HG02588 (cell line): ENCODE measurements around the gene SLC35C1.

Experiments used
- ATAC-seq: cut with Tn5 transposase; IDR thresholded peaks from one replicate; pipeline ENCODE4 v1.9.1; 2021; ENCODE audit warnings: mild to moderate bottlenecking, moderate library complexity; ENCODE audit not compliant: unreplicated experiment

The SLC35C1 gene

GRCh38 chr11:45804761-45805304 lies at the start of gene SLC35C1:
SLC35C1 (plus strand) TSS chr11:45805149; CDS start chr11:45805802, 653 bp downstream.
- peak; percentile 92 for ATAC-seq

- ATAC-seq = no peak
Measured at GRCh38 chr11:45755281-45755859, 49.6 kb upstream of the SLC35C1 start.

- ATAC-seq = no peak
Measured at GRCh38 chr11:45756384-45757010, 48.5 kb upstream of the SLC35C1 start.

- no peak for ATAC-seq
Measured at GRCh38 chr11:45757672-45758071, 47.3 kb upstream of the SLC35C1 start.

- ATAC-seq = peak; percentile 46
Measured at GRCh38 chr11:45761659-45762058, 43.3 kb upstream of the SLC35C1 start.

- no peak for ATAC-seq
Measured at GRCh38 chr11:45765107-45765668, 39.8 kb upstream of the SLC35C1 start.

- ATAC-seq = no peak
Measured at GRCh38 chr11:45765836-45766235, 39.1 kb upstream of the SLC35C1 start.

GRCh38 chr11:45766469-45766868 lies 38.5 kb upstream of the SLC35C1 start:
- no peak for ATAC-seq

- no peak for ATAC-seq
Measured at GRCh38 chr11:45768486-45768885, 36.5 kb upstream of the SLC35C1 start.

GRCh38 chr11:45769960-45770359 lies 35.0 kb upstream of the SLC35C1 start:
- no peak for ATAC-seq

- peak; percentile 44 for ATAC-seq
Measured at GRCh38 chr11:45771193-45771565, 33.8 kb upstream of the SLC35C1 start.

GRCh38 chr11:45771566-45772448 lies 33.1 kb upstream of the SLC35C1 start:
- ATAC-seq = peak; percentile 84

- no peak for ATAC-seq
Measured at GRCh38 chr11:45772449-45772774, 32.5 kb upstream of the SLC35C1 start.

GRCh38 chr11:45772986-45773785 lies 31.8 kb upstream of the SLC35C1 start:
- no peak for ATAC-seq

GRCh38 chr11:45773786-45774655 lies 30.9 kb upstream of the SLC35C1 start:
- ATAC-seq = no peak

GRCh38 chr11:45774786-45775185 lies 30.2 kb upstream of the SLC35C1 start:
- ATAC-seq = no peak

- ATAC-seq = no peak
Measured at GRCh38 chr11:45777127-45777969, 27.6 kb upstream of the SLC35C1 start.

- no peak for ATAC-seq
Measured at GRCh38 chr11:45778341-45778740, 26.6 kb upstream of the SLC35C1 start.

GRCh38 chr11:45779602-45780001 lies 25.3 kb upstream of the SLC35C1 start:
- no peak for ATAC-seq
